HepG2 (cell line): ENCODE measurements around the gene VRK3. TPM values are rescaled to one million over a fixed set of nuclear protein-coding genes. Genes with fewer than 3 reads are reported as not detected.

Source experiments
- BCL6 ChIP-seq: IDR thresholded peaks from 2 replicates; pipeline ENCODE4 v1.6.1; 2016; ENCODE audit warnings: missing genetic modification reagents, missing compliant biosample characterization
- CENPX ChIP-seq: sonication (generic); formaldehyde crosslinking; IDR thresholded peaks from 2 replicates; pipeline ENCODE4 v1.9.0; 2021; ENCODE audit warnings: mild to moderate bottlenecking, missing genetic modification reagents, moderate library complexity
- ERF ChIP-seq: IDR thresholded peaks from 2 replicates; pipeline ENCODE4 v1.6.1; 2018; ENCODE audit warnings: missing biosample characterization, missing genetic modification reagents
- FOXP4 ChIP-seq: sonication (generic); formaldehyde crosslinking; IDR thresholded peaks from 2 replicates; pipeline ENCODE4 v1.4.0; 2020; ENCODE audit warnings: missing genetic modification reagents
- IRF9 ChIP-seq: sonication (generic); formaldehyde crosslinking; IDR thresholded peaks from 2 replicates; pipeline ENCODE4 v1.8.0; 2022; ENCODE audit warnings: missing genetic modification reagents, mild to moderate bottlenecking, borderline replicate concordance
- NAIF1 ChIP-seq: sonication (generic); formaldehyde crosslinking; IDR thresholded peaks from 2 replicates; pipeline ENCODE4 v1.5.0; 2020; ENCODE audit warnings: mild to moderate bottlenecking, missing genetic modification reagents, borderline replicate concordance
- NFE2 ChIP-seq: sonication (generic); formaldehyde crosslinking; IDR thresholded peaks from 2 replicates; pipeline ENCODE4 v1.4.0; 2020; ENCODE audit warnings: missing genetic modification reagents
- PRDM15 ChIP-seq: sonication (generic); formaldehyde crosslinking; IDR thresholded peaks from 2 replicates; pipeline ENCODE4 v1.4.0; 2020; ENCODE audit warnings: missing genetic modification reagents
- SP1 ChIP-seq, 2 experiments: fragments of 450-650 bp in 1 of 2; sonication (generic) in 1 of 2; formaldehyde crosslinking in 1 of 2; IDR thresholded peaks; 2 replicates each; pipeline versions ENCODE4 v1.4.0 to v1.6.1; 2016 to 2020; ENCODE audit warnings: missing genetic modification reagents in 1 of 2
- TAF1 ChIP-seq: sonication (generic); formaldehyde crosslinking; IDR thresholded peaks from 2 replicates; pipeline ENCODE4 v1.4.0; 2020; ENCODE audit warnings: missing genetic modification reagents
- TCF7 ChIP-seq: sonication (generic); IDR thresholded peaks from 2 replicates; pipeline ENCODE4 v1.6.1; 2016; ENCODE audit warnings: antibody characterized with exemption, low read depth
- THAP11 ChIP-seq: IDR thresholded peaks from 2 replicates; pipeline ENCODE4 v1.6.1; 2016; ENCODE audit warnings: missing biosample characterization, missing genetic modification reagents
- THRA ChIP-seq: sonication (generic); formaldehyde crosslinking; IDR thresholded peaks from 2 replicates; pipeline ENCODE4 v1.4.0; 2020; ENCODE audit warnings: missing genetic modification reagents, borderline replicate concordance
- ZBTB20 ChIP-seq: sonication (generic); formaldehyde crosslinking; IDR thresholded peaks from 2 replicates; pipeline ENCODE4 v1.8.1; 2023; ENCODE audit warnings: missing genetic modification reagents, low read depth, mild to moderate bottlenecking, borderline replicate concordance
- ZNF343 ChIP-seq: sonication (generic); formaldehyde crosslinking; IDR thresholded peaks from 2 replicates; pipeline ENCODE4 v1.4.0; 2020; ENCODE audit warnings: mild to moderate bottlenecking, missing genetic modification reagents
- ZNF468 ChIP-seq: sonication (generic); formaldehyde crosslinking; IDR thresholded peaks from 2 replicates; pipeline ENCODE4 v1.8.0; 2022; ENCODE audit warnings: mild to moderate bottlenecking, moderate library complexity, missing genetic modification reagents
- ZNF644 ChIP-seq: IDR thresholded peaks from 2 replicates; pipeline ENCODE4 v1.6.1; 2016; ENCODE audit warnings: low read depth
- ZNF678 ChIP-seq: sonication (generic); formaldehyde crosslinking; IDR thresholded peaks from 2 replicates; pipeline ENCODE4 v1.4.0; 2020; ENCODE audit warnings: mild to moderate bottlenecking, missing genetic modification reagents
- ZNF710 ChIP-seq: sonication (generic); formaldehyde crosslinking; IDR thresholded peaks from 2 replicates; pipeline ENCODE4 v1.5.0; 2020; ENCODE audit warnings: mild to moderate bottlenecking, missing genetic modification reagents, borderline replicate concordance
- ZNF891 ChIP-seq: sonication (generic); formaldehyde crosslinking; IDR thresholded peaks from 2 replicates; pipeline ENCODE4 v1.5.0; 2020; ENCODE audit warnings: mild to moderate bottlenecking, missing genetic modification reagents
- polyA plus RNA-seq, 8 experiments: library from polyadenylated mRNA; depleted of rRNA in 3 of 8; stranded (reverse) in 7 of 8; unstranded in 1 of 8; fragments of >200 nt; fragmentation: Illumina TruSeq in 4 of 8; extraction: Trizol in 4 of 8; gene quantifications; 2 replicates each; pipeline versions ENCODE4 v1.2.1 to v1.2.3, GENCODE V29; 2011 to 2016; ENCODE audit warnings: low read depth in 4 of 8, missing spikeins in 1 of 8, mixed read lengths in 1 of 8; ENCODE audit not compliant: insufficient read depth in 1 of 8
- total RNA-seq, 5 experiments: library from RNA; depleted of rRNA; stranded (reverse); fragments of >200 nt; fragmentation: Illumina TruSeq; extraction: Trizol; gene quantifications; 2 replicates each; pipeline ENCODE4 v1.2.3, GENCODE V29; 2016; ENCODE audit warnings: low read depth in 1 of 5

VRK3 gene
- total and polyA plus RNA-seq, 2 of the 13 experiments (the other 11 are each of a cell fraction or from before 2014, with no cell fraction given) = 23.8 to 28.3 TPM

- TF ChIP-seq SP1 (IDR thresholded peaks at IDR 0.05) (no peak), SP1 (CRISPR knock-in tag; IDR thresholded peaks at IDR 0.05) (peak; percentile 44), IRF9 (CRISPR knock-in tag) (peak; percentile 96; the same call in 1 of the 2 replicates), ZBTB20 (CRISPR knock-in tag) (peak; percentile 45; the same call in 1 of the 2 replicates), NFE2 (CRISPR knock-in tag) (no peak), NAIF1 (CRISPR knock-in tag) (peak; percentile 80; the same call in 1 of the 2 replicates), ZNF343 (CRISPR knock-in tag) (peak; percentile 74; the same call in 1 of the 2 replicates), BCL6 (no peak; the same call in 1 of the 2 replicates), THRA (CRISPR knock-in tag) (peak; percentile 54; the same call in 1 of the 2 replicates), ERF (CRISPR knock-in tag) (peak; percentile 65; the same call in 1 of the 2 replicates), ZNF644 (CRISPR knock-in tag) (no peak), ZNF678 (0 out of 2 replicates have a peak, but pooled peaks have one; percentile 21), ZNF468 (CRISPR knock-in tag) (no peak), ZNF710 (CRISPR knock-in tag) (peak; percentile 52), THAP11 (peak; percentile 83), CENPX (CRISPR knock-in tag) (no peak), FOXP4 (CRISPR knock-in tag) (no peak; the same call in 1 of the 2 replicates), TAF1 (CRISPR knock-in tag) (peak; percentile 80; the same call in 1 of the 2 replicates), PRDM15 (CRISPR knock-in tag) (peak; percentile 64; the same call in 1 of the 2 replicates), ZNF891 (CRISPR knock-in tag) (peak; percentile 70; the same call in 1 of the 2 replicates), TCF7 (no peak)
Observed at GRCh38 chr19:49929121-49929610, 96.0 kb downstream of the VRK3 start, which contains the start of the genes ATF5 and NUP62 (continued).
